ENCODE data around the gene CSRP3. TPM values are rescaled to one million over a fixed set of nuclear protein-coding genes. Genes with fewer than 3 reads are reported as not detected.

Gene CSRP3
- total and polyA plus RNA-seq, 7 donors, result 0.66 to 1.2 (median 1.2) TPM; not detected in 4

DNA sequence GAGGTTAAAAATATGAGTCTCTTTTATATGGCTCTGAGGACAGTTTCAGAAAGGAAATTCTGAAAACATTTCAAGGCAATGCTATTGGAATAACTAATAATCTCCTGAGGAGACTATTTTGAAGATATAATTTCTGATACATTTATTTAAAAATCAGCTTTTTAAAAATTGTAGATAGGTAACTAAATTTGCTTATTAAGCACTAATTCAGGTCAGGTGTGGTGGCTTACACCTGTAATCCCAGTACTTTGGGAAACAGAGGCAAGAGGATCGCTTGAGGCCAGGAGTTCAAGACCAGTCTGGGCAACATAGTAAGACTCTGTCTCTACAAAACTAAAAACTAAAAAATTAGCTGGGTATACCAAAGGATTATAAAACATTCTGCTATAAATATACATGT lies 67.8 kb downstream of the CSRP3 start:
- intact Hi-C loops (cut with DNase I), result no loop called here
- DNase-seq, result no peak
- H3K4me1 ChIP-seq, result no peaks in the 10 kb centered on the region
- TF ChIP-seq POLR2A (IDR thresholded peaks at IDR 0.05), result no peak
- no peak for TF ChIP-seq EP300 (IDR thresholded peaks at IDR 0.05)
- no peak for TF ChIP-seq CTCF (IDR thresholded peaks at IDR 0.05)
- TF ChIP-seq POLR2AphosphoS5 (IDR thresholded peaks at IDR 0.05), result no peak
- H3K36me3 ChIP-seq, result no peaks in the 10 kb centered on the region
- no peaks in the 10 kb centered on the region for H3K27me3 ChIP-seq
- H3K9me3 ChIP-seq, result no peaks in the 10 kb centered on the region
- H3K27ac ChIP-seq, result no peak overlapping the region
- H3K4me3 ChIP-seq, result no peak overlapping the region
- 97 to 100% methylated on average over 1 of the region's 1 CpG for WGBS, 2 donors

Other genes starting within 250 kb of the CSRP3 start
- not detected for gene MRGPRX2, start 141.3 kb downstream of the CSRP3 start, total RNA-seq
- not detected for gene MRGPRX2, start 141.3 kb downstream of the CSRP3 start, polyA plus RNA-seq
- gene ZDHHC13, start 84.8 kb downstream of the CSRP3 start, total RNA-seq, result 1 to 10 TPM; 7.2 to 8.7 (median 7.9) TPM
- 10 to 100 TPM in 1 of 3 donors, 1 to 10 TPM in 2; 6.6 to 18.4 (median 6.9) TPM for gene ZDHHC13, start 84.8 kb downstream of the CSRP3 start, polyA plus RNA-seq
- gene E2F8, start 39.0 kb upstream of the CSRP3 start, total RNA-seq, result 1 to 10 TPM in 1 of 4 donors, under 1 TPM in 2, not detected in 1; 0.16 to 1.2 (median 0.83) TPM
- 1 to 10 TPM in 2 of 3 donors, under 1 TPM in 1; 0.60 to 4.0 (median 1.6) TPM for gene E2F8, start 39.0 kb upstream of the CSRP3 start, polyA plus RNA-seq

All from sigmoid colon (tissue), 7 donors.